Panc1 (cell line): ENCODE measurements around the gene IGSF21. TPM values are rescaled to one million over a fixed set of nuclear protein-coding genes. Genes with fewer than 3 reads are reported as not detected.

Experiments used
- ATAC-seq: fragments of 200-7000 bp; cut with Tn5 transposase; 2 replicates; pipeline ENCODE4 v1.9.1; 2020; ENCODE audit warnings: mild to moderate bottlenecking, moderate library complexity
- BruUV-seq: library from RNA; stranded (reverse); fragments of 400-500 nt; replicated peaks from 2 replicates; lab custom pipeline; 2021; lab: Mats Ljungman, UMichigan
- CTCF ChIA-PET: fragments of 300-600 bp; sonication (Branson Sonifier 250); formaldehyde crosslinking; loops from one replicate; lab custom pipeline; 2022; ENCODE audit warnings: antibody characterized with exemption; lab: Charles Lee
- POLR2A ChIA-PET: fragments of 300-600 bp; sonication (Branson Sonifier 250); formaldehyde crosslinking; loops from one replicate; lab custom pipeline; 2022; ENCODE audit warnings: antibody characterized with exemption; lab: Charles Lee
- DNase-seq: peaks from one replicate; pipeline ENCODE4 v3.0.0-alpha.2; 2010; ENCODE audit warnings: low read depth, low spot score
- H3K27ac ChIP-seq: 2 replicates; pipeline ENCODE4 v1.5.1; 2011; ENCODE audit warnings: mild to moderate bottlenecking, low read length, inconsistent platforms
- H3K27me3 ChIP-seq: fragments of 200-500 bp; sonication (Bioruptor generic); 2 replicates; pipeline ENCODE4 v1.6.0; 2014; ENCODE audit warnings: low read length, inconsistent platforms; ENCODE audit not compliant: control insufficient read depth, insufficient read depth
- H3K36me3 ChIP-seq: fragments of 200-500 bp; sonication (Bioruptor generic); 2 replicates; pipeline ENCODE4 v1.5.1; 2014; ENCODE audit warnings: inconsistent platforms, mild to moderate bottlenecking, low read length, moderate library complexity; ENCODE audit not compliant: control insufficient read depth, insufficient read depth
- H3K4me1 ChIP-seq: 2 replicates; pipeline ENCODE4 v1.5.1; 2011; ENCODE audit warnings: inconsistent platforms, mild to moderate bottlenecking, low read length, moderate library complexity; ENCODE audit not compliant: control insufficient read depth, insufficient read depth
- H3K4me3 ChIP-seq, 2 experiments: 2 replicates each; pipeline ENCODE4 v1.5.1; 2011 to 2012; ENCODE audit warnings: low read depth in 2 of 2, low read length in 2 of 2, mild to moderate bottlenecking in 2 of 2, inconsistent platforms in 1 of 2, moderate library complexity in 1 of 2
- H3K9me3 ChIP-seq: fragments of 200-500 bp; sonication (Bioruptor generic); 2 replicates; pipeline ENCODE4 v1.5.1; 2014; ENCODE audit warnings: low read depth, mild to moderate bottlenecking, inconsistent platforms, low read length, moderate library complexity; ENCODE audit not compliant: control insufficient read depth, insufficient read depth
- POLR2AphosphoS5 ChIP-seq: IDR thresholded peaks from 2 replicates; pipeline ENCODE4 v1.6.1; 2012; ENCODE audit warnings: mild to moderate bottlenecking, low read depth, low read length, moderate library complexity
- SIN3A ChIP-seq: IDR thresholded peaks from 2 replicates; pipeline ENCODE4 v1.6.1; 2012; ENCODE audit warnings: low read depth, mild to moderate bottlenecking, low read length, moderate library complexity, borderline replicate concordance; ENCODE audit not compliant: insufficient read depth
- TCF7L2 ChIP-seq: IDR thresholded peaks from 2 replicates; pipeline ENCODE4 v1.6.1; 2011; ENCODE audit warnings: mild to moderate bottlenecking, low read depth, low read length, inconsistent platforms
- in situ Hi-C: cut with HindIII; loops from 2 replicates; pipeline ENCODE4 v1.10.0; 2016; ENCODE audit warnings: low sequenced_read_pairs, low pct_unique_long_range_greater_than_20kb
- intact Hi-C: fragments of 100-400 bp; cut with micrococcal nuclease; formaldehyde crosslinking; loops from one replicate; pipeline ENCODE4 v1.10.0; 2022; ENCODE audit not compliant: unreplicated experiment
- total RNA-seq: library from RNA; stranded (reverse); gene quantifications from one replicate; pipeline ENCODE4 v1.2.1, GENCODE V29; 2021; ENCODE audit not compliant: unreplicated experiment
- TF ChIP-seq, protein P1 (sequence below), 2 experiments: IDR thresholded peaks; 2 replicates each; pipeline ENCODE4 v1.6.1; 2011 to 2012; ENCODE audit warnings: low read depth in 2 of 2, control low read depth in 1 of 2, low read length in 1 of 2, mild to moderate bottlenecking in 1 of 2, moderate library complexity in 1 of 2; ENCODE audit not compliant: insufficient read depth in 1 of 2
- TF ChIP-seq, protein P2 (sequence below): fragments of 450-650 bp; IDR thresholded peaks from 2 replicates; pipeline ENCODE4 v1.5.1; 2017; ENCODE audit warnings: mild to moderate bottlenecking

Gene IGSF21
- total RNA-seq, 1 experiment from 2014 or later: not detected

DNA sequence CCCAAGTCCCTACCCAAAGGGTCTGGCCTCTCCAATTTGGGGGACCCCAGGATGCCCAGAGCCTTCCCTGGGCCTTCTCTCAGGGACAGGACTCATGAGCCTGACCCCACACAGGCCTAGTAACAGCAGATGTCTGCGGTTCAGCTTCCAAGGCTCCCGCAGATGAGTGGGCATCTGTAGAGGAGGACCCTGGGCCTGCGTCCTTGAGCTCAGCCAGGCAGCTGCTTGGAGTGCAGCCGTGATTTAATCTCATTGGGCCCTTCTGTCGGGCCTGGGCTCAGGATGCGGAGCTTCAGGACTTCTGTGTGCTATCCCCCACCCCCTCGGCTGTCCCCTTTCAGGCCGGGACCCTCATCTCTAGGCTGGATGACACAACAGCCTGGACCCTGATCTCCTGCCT is 35.4 kb downstream of the IGSF21 start:
- intact Hi-C loops: no loop called here
- no peaks in the 10 kb centered on the region for H3K36me3 ChIP-seq
- no peak overlapping the region for H3K27ac ChIP-seq
- DNase-seq: no peak
- no TSS peak for BruUV-seq
- in situ Hi-C loops: no loop called here
- no peaks in the 10 kb centered on the region; the same call in 1 of the 2 replicates for H3K27me3 ChIP-seq
- H3K4me1 ChIP-seq: no peaks in the 10 kb centered on the region; the same call in 1 of the 2 replicates
- ATAC-seq: no peak
- CTCF ChIA-PET: no interaction called here
- H3K9me3 ChIP-seq: no peaks in the 10 kb centered on the region
- POLR2A ChIA-PET: no interaction called here
- H3K4me3 ChIP-seq: no peak overlapping the region
- TF ChIP-seq, protein P1, sequence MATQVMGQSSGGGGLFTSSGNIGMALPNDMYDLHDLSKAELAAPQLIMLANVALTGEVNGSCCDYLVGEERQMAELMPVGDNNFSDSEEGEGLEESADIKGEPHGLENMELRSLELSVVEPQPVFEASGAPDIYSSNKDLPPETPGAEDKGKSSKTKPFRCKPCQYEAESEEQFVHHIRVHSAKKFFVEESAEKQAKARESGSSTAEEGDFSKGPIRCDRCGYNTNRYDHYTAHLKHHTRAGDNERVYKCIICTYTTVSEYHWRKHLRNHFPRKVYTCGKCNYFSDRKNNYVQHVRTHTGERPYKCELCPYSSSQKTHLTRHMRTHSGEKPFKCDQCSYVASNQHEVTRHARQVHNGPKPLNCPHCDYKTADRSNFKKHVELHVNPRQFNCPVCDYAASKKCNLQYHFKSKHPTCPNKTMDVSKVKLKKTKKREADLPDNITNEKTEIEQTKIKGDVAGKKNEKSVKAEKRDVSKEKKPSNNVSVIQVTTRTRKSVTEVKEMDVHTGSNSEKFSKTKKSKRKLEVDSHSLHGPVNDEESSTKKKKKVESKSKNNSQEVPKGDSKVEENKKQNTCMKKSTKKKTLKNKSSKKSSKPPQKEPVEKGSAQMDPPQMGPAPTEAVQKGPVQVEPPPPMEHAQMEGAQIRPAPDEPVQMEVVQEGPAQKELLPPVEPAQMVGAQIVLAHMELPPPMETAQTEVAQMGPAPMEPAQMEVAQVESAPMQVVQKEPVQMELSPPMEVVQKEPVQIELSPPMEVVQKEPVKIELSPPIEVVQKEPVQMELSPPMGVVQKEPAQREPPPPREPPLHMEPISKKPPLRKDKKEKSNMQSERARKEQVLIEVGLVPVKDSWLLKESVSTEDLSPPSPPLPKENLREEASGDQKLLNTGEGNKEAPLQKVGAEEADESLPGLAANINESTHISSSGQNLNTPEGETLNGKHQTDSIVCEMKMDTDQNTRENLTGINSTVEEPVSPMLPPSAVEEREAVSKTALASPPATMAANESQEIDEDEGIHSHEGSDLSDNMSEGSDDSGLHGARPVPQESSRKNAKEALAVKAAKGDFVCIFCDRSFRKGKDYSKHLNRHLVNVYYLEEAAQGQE (IDR thresholded peaks at IDR 0.05; ENCODE audit: insufficient read depth in 1 of 2, low read depth in 2 of 2, low read length in 1 of 2): no peak
- TF ChIP-seq TCF7L2: no peak
- TF ChIP-seq, protein P2, sequence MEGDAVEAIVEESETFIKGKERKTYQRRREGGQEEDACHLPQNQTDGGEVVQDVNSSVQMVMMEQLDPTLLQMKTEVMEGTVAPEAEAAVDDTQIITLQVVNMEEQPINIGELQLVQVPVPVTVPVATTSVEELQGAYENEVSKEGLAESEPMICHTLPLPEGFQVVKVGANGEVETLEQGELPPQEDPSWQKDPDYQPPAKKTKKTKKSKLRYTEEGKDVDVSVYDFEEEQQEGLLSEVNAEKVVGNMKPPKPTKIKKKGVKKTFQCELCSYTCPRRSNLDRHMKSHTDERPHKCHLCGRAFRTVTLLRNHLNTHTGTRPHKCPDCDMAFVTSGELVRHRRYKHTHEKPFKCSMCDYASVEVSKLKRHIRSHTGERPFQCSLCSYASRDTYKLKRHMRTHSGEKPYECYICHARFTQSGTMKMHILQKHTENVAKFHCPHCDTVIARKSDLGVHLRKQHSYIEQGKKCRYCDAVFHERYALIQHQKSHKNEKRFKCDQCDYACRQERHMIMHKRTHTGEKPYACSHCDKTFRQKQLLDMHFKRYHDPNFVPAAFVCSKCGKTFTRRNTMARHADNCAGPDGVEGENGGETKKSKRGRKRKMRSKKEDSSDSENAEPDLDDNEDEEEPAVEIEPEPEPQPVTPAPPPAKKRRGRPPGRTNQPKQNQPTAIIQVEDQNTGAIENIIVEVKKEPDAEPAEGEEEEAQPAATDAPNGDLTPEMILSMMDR: no peak
- no peak for TF ChIP-seq POLR2AphosphoS5
- TF ChIP-seq SIN3A: no peak

- Histone ChIP-seq H3K4me3 (no peak overlapping the region), H3K36me3 (no peaks in the 10 kb centered on the region), H3K27ac (no peak overlapping the region), H3K27me3 (no peaks in the 10 kb centered on the region), H3K4me1 (no peaks in the 10 kb centered on the region), H3K9me3 (no peaks in the 10 kb centered on the region)
- no peak for ATAC-seq
- TF ChIP-seq POLR2AphosphoS5 (no peak), TCF7L2 (no peak), SIN3A (no peak)
- TF ChIP-seq, protein P2: no peak
- TF ChIP-seq, protein P1 (IDR thresholded peaks at IDR 0.05; ENCODE audit: insufficient read depth in 1 of 2, low read depth in 2 of 2, low read length in 1 of 2): no peak
- POLR2A ChIA-PET: no interaction called here
- CTCF ChIA-PET: interaction anchor here (0.6 kb wide), 1 partner anchor 34 kb away, joined by 3 read pairs; no protein-coding TSS in a partner anchor
- intact Hi-C loops (no loop called here), in situ Hi-C loops (no loop called here)
- no TSS peak for BruUV-seq
- no peak for DNase-seq
These were observed 36.5 kb downstream of the IGSF21 start for GRCh38 chr1:18144062-18144461.
